Skeletal muscle cell (primary cell): ENCODE results near the gene DAB2IP.

Experiments
- DNase-seq: peaks from one replicate; pipeline ENCODE4 v3.0.0-alpha.2; 2010; ENCODE audit warnings: low read depth
- H3K4me3 ChIP-seq: 2 replicates; pipeline ENCODE4 v1.5.1; 2011; ENCODE audit warnings: low read depth, mild to moderate bottlenecking, control low read depth, low read length, moderate library complexity

Gene DAB2IP

DNA sequence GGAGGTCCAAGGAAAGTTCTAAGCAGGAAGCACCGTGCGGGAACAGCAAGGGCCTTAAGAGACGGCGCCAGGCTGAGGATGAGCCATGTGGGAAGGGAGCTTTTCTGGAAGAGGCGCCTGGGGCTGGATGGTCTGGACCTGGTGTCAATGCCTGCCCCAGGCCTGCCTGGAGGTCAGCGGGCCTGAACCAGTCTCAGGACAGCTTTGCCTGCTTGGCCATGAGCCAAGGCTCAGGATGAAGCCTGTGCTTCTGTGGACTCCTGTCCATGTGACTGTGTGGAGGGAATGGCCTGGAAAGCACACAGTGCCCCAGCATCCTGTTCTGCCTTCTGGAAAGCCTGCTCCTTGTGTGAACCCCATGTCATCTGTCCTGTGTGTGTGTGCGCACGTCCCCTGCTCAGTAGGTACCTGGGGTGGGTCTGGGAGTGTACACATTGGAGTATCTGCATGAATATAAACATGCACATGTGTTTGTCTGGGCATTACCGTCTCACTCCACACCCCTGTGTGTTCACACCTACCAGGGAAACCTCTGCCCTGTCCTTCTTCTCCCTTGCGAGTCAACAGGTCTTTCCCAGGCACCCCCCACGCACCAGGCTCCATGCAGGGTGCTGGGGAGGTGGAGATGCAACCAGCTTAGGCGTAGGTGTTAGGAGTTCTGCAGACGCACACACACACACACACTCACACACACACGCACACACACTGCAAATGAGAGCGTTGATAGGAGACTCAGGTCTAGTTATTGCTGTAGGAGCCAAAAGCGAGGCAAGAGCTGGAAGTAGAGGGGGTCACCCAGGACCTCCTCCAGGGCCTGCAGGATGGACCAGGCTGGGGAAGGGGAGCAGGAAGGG lies 24.8 kb downstream of the DAB2IP start:
- DNase-seq = no peak
- H3K4me3 ChIP-seq = no peak overlapping the region

DNA sequence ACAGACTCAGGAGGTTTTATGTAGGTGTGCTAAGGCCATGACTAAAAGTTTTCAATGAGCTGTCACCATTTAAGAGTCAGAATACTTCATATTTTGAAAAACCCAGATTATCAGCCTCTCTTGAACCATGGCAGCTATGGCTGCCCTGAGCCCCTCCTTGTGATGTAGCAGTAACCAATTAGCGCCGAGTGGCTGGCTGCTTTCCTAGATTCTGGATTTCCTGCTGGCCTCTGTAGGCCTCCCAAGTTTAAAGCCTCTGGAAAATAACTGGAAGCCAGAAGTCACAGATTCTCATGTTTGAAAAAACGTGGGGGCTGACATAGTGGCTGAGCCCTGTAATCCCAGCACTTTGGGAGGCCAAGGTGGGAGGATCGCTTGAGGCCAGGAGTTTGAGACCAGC lies 25.5 kb downstream of the DAB2IP start:
- no peak for DNase-seq
- no peak overlapping the region for H3K4me3 ChIP-seq

DNA sequence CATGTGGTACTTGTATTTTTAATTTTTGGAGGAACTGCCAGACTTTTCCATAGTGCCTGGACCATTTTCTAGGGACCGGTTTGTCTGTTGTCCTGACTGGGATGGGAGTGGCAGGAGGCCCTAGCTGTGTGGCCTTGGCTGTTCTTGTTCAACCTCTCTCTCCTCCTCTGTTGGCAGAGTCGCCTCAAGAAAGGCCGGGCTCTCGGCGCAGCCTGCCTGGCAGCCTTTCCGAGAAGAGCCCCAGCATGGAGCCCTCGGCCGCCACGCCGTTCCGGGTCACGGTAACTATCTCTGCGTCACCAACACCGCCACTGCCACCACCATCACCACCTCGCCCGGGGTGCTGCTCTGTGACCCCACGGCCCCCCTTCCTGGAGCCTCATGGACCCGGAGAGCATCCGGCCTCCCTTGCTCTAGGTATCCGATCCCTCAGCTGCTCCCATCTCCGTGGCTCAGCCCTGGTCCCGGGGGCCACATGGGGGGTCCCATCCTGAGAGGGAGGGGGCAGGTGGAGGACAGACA lies 27.1 kb downstream of the DAB2IP start:
- DNase-seq = no peak
- H3K4me3 ChIP-seq = no peak overlapping the region

DNA sequence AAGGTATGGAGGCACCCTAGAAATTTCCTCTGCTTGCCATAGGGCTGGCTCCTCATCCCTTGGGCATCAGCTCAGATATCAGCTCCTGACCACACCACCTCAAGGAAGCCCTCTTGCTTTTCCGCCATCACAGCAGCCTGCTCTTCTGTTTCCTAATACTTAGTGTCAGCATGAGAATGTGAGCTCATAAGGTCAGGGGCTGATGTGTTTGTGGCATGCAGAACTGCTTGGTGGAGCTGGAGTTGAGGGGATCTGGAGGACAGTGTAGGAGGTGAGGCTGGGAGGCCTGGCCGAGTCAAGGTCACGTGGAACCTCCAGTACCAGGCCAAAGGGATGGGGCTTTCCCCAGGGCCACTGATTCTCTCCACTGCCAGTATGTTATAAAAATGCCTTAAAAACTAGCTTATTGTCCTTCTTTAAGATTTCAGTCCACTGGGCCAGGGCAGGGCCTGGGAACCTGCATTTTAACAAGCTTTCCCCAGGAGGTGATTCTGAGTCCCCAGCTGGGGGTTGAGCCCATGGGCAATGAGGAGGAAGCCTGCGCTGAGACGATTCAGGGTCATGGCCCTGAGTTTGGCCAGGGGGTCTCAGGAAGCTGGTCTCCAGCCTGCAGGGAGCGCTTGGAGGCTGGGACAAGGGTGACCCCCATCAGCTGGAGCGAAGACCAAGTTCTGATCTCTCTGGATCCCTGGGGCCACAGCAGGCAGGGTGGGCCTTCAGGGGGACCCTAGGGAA lies 28.6 kb downstream of the DAB2IP start:
- H3K4me3 ChIP-seq = no peak overlapping the region
- DNase-seq = no peak

DNA sequence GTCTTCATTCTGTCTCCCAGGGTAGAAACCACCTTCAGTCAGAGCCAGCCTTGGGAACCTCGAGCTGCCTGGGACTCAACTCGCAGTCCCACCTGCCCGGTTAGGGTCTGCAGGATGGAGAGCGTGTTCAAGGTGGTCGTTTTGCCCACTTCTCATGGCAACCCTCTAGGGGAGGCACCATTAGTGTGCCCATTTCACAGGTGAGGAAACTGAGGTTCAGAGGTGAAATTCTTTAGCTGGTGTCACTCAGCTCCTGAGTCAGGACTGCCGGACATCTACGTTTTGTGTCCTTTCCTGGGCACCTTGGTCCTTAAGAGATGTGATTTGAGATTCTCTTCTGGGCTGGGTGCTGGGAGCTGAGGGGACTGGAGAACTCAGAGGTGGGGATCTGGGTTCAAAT lies 30.0 kb downstream of the DAB2IP start:
- DNase-seq = no peak
- H3K4me3 ChIP-seq = no peak overlapping the region

DNA sequence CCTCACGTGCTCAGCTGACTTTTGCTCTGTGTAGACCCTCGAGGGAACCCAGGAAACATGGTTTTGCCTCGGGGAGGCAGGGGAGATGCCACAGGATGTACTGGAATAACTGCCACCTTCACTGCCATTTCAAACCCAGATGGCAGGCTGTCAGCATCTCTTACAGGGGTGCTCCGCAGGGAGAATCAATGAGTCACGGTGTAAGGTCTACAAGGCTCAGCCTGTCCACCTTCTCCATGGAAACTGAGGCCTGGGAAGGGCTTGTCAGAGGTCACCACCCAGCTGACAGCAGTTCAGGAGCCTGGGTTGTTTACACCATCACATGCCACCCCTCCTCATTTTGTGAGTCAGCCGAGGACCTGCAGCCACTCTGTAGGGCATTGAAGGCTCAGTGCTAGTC lies 30.8 kb downstream of the DAB2IP start:
- no peak overlapping the region for H3K4me3 ChIP-seq

DNA sequence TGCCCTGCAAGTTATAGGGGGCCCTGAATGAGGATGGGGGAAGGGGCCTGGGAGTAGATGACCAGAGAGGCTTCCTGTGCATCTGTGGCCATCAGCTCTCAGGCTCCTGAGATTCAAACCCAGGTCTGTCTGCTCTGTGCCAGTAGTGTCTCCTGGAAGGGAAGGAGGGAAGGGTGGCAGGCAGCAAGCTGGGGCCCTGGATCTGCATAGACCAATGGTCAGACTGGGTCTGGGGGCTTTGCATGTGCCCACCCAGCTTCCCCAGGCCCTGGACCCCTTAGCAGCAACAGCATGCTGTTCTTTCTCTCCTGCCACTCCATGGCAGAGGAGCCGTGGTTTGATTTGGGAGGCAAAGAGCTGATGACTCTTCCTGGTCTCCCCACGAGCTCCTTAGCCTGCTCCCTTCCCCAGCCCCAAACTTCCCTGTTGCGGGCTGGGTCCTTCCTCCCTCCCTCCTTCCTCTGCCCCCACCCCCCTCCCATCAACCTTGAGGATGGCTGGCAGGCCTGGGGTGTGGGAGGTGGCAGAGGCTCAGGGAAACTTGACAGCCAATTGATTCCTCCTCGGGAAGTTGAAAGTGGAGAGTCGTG lies 31.6 kb downstream of the DAB2IP start:
- H3K4me3 ChIP-seq = no peak overlapping the region
- no peak for DNase-seq

More for the DNA sequence above, 30.8 kb downstream of the DAB2IP start:
- no peak for DNase-seq

DNA sequence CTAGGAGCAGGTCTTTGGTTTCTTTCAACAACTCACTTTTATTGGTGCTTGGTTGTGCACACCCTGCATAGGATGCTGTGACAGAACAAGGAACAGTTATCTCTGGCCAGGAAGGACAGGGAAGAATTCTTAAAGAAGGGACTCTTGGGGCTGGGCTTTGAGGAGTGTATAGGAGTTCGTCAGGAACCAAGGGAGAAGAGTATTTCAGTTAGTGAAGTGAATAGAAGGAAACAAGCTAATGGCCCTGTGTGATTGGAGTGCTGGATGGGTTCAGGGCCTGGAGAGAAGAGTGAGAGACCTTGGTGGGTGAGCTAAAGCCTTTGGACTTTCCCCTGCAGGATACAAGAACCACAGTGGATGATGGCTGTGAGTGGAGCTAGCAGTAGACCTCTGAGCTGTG lies 32.2 kb downstream of the DAB2IP start:
- DNase-seq = no peak
- H3K4me3 ChIP-seq = no peak overlapping the region

DNA sequence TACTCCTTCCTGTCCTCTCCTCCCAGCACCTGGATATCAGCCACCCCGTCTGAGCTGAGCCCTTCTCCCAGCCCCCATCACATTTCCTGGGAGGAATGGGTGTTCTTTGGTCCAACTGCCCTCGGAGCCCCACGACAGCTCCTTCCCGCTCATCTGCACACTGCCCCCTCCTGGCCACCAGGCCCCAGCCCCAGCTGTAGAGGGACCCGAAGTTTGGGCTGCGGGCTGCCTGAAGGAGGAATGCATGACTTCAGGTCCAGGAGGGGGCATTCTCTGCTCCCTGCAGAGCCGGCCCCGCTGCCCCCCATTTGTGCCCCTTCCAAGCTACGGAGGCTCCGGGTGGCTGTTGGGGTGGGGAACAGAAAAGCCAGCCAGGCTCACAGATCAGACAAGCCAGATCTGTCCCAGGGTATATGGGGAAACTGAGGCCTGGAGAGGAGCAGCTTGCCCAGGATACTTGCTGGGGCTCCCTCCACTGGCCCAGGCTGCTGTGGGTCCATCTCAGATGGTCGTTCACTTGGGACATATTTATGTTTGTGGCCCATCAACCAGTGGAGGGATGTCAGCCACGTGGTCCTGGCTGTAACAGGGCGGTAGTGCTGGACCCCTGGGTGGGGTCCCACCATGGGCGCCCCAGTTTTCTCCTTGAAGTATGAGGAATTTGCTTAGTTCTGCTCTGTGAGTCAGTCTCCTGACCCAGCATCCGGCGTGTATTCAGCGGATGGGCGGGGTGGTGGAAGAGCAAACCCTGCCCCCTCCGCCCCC lies 33.1 kb downstream of the DAB2IP start:
- H3K4me3 ChIP-seq = no peak overlapping the region
- DNase-seq = no peak

DNA sequence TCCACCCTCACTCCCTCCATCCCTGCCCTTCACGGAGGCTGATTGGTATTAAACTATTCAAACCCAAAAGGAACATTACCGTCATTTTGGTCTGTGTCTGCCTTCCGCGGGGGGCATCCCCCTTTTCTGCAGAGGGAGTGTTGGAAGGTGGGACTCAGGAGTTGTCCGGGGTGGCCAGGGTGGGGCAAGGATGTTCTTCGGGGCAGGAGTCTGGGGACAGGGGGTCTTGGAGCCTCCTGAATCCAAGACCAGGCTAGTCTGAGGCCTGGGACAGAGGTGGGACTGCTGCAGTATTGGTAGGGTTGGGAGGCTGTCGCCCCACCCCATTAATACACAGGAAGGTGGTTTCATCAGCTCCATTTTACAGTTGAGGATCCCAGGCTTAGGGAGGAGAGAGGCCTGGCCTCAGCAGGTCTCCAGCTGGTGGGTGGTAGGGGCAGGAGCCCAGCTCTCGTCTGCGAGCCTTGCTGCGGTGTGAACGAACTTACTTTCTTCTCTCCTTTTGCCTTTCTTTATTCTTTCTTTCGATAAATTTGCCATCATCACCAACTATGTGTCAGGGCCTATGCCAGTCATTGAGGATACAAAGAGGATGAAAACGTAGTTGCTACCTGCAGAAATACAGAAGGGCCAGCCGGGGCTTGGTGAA lies 33.8 kb downstream of the DAB2IP start:
- DNase-seq = no peak
- no peak overlapping the region for H3K4me3 ChIP-seq

DNA sequence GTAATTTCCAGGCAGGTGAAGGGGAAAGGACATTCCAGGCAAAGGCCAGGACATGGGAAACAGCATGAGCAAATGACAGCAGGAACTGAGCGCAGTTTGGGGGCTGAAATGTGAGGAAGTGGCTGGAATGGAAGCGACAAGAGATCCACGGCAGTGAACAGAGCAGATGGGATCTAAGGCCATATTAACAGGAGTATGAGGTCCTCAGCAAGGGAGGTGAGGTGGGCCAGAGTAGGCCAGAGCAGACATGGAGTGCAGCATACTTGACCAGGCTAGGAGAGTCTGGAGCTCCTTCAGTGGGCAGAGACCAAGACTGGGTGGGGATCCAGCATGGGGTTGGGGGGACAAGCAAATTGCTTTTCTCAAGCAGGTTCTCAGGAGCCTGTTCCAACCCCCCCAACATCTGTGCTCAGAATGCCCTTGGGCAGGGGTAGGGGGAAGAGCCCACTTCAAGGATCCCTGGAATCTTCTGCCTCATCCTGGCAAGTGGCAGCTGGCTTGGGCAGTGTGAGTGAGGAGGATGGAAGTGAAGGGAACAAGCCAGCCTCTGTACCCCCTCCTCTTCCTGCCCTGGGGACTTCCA lies 34.5 kb downstream of the DAB2IP start:
- H3K4me3 ChIP-seq = no peak overlapping the region
- no peak for DNase-seq

DNA sequence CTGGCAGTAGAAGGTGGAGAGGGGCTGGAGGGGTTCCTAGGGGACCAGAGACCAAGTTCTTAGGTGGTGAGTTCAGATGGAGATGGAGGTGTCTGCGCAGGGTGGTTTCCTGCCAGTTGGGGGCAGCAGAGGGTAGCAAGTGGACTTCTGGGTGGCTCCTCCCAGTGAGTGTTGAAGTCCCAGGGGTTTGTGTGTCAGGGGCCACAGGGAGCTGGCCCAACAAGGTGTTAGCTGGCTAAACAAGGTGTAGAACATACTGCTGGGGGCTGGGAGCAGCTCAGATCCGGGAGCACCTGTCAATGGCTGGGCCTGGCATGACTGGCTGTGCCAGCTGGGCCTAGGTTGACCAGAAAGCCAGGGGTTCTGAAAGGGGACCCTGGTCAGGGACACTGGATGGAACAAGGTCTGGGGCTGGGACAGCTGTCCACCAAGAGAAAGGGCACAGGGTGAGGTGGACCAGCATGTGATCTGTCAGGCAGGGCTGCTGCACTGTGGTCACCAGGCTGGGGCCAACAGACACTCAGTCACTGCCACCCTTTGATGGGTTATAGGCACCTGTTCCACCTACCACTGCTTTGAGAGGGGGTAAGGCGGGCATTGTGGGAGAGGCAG lies 35.6 kb downstream of the DAB2IP start:
- H3K4me3 ChIP-seq = no peak overlapping the region
- DNase-seq = no peak

DNA sequence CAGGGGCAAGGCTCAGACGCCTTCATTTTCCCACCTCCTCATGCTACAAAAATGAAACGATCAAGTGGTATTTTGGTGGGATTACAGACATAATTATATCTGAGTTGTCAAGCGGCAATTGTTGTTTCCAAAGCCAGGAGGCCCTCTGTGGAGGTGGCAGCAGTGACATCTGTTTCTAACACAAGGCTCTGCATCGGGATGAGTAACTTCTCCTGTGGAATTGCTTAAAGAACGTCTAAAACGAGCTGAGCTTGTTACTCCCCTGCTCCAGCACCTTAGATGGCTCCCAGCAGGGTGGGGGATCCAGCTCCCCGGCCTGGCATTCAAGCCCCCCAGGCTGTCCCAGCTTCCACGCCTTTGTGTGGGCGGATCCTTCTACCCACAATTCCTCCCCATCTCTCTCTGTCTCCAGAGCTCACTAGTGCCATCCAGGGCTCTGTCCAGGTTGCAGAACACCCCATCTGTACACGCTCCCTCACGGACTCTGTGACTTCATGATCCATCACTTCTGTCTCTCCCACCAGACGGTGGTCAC lies 36.8 kb downstream of the DAB2IP start:
- H3K4me3 ChIP-seq = no peak overlapping the region
- DNase-seq = no peak

DNA sequence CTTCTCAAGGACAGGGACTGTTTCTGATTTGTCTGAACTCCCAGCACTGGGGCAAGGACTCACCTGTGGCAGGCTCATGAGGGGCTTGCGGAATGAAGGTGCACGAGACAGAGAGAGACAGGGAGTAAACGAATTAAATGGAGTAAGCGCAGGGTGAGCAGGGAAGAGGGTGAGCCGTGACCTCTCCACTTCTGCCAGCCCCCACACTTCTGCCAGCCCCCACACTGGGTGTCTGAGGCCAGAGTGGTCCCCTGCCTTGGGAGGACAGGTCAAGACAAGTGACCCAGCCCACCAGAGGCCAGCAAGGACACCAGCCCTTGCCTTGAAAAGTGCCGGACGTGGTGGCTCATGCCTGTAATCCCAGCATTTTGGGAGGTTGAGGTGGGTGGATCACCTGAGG lies 37.2 kb downstream of the DAB2IP start:
- no peak overlapping the region for H3K4me3 ChIP-seq
- no peak for DNase-seq

DNA sequence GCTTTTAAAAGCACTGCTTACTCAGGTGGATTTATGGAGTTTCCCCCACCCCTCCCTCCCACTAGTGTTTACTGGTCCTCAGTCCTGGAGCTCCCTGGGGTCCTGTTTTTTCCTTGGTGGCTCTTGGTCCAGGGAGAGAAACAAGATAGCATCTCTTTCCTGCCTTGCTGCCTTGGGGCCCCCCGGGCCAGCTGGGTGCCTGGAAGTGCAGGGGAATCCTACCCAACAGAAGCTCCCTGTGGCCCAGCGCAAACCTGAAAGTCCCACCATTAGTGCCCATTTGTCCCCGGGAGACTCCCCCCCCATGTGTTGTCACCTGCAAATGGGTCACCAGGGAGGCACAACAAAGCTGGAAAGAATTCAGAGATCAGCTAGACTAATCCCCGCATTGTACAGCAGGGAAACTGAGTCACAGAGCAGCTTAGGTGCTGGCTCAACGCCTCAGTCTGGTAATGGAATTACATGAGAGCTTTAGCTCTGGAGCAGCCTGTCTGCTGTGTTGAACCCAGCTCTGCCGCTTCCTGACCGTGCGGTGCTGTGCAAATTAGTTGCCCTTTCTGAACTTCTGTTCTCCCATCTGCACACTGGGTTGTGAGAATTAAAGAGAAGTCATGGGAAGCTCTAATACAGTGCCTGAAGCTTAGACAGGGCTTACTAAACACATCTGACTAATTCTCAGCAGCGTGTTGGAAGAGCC lies 38.2 kb downstream of the DAB2IP start:
- no peak overlapping the region for H3K4me3 ChIP-seq
- no peak for DNase-seq

DNA sequence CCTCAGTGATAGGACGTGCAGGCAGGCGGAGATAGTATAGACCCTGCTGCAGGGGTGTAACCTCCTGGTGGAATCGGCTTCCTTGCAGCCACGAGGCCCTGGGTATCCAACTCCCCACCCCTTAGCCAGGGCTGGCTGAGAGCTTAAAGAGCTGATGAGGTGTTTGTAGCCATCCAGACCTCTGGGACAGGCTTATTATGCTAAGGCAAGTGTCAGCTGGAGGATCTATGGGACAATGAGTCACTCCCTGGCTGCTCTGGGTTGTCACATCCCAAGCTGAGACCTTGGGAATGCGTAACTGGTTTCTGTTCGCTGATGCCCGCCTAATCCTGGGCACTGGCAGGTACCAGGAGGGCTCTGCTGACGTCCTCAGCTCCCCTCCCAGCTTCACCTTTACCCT lies 38.9 kb downstream of the DAB2IP start:
- no peak overlapping the region for H3K4me3 ChIP-seq
- DNase-seq = no peak

DNA sequence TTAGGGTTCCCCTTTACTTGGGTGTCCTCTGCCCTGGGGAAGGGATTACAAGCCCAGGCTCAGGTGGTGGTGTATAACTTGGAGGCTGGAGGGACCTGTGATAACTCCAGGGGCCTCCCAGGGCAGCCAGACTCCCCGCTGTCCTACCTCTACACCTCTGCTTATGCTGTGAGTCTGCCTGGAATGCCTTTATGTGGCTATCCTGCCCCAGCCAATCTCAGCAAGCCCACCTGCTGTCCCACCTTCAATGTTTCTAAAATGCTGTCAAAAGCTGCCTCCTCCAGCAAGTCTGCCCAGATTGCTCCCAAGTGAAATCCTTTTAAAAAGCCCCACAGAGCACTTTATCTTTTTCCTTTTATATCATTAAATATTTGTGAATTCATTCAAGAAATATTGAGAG lies 39.3 kb downstream of the DAB2IP start:
- no peak overlapping the region for H3K4me3 ChIP-seq
- DNase-seq = no peak

DNA sequence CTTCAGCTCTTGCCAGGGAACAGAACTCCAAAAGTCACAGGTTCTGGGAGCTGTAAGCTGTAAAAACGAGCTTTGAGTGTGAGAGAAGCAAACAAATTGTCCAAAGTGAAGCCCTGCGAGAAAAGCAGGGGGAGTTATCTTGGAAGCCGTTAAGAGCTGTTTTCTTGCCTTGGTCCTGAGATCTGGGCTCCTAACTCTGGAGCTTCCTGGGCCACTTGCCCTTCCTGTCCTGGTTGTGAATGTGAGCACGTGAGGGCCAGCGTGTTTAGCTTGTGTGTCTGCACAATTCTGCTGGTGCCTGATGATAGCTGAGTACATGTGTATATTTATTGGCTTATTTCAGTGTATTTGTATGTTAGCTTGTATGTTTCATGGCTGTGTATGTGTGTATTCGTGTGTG lies 40.5 kb downstream of the DAB2IP start:
- no peak for DNase-seq
- no peak overlapping the region for H3K4me3 ChIP-seq
